ENCODE measurements around the gene CDC42. TPM values are rescaled to one million over a fixed set of nuclear protein-coding genes. Genes with fewer than 3 reads are reported as not detected.

The CDC42 gene
- total and polyA plus RNA-seq, 10 of the 15 experiments (the other 5 are each of a cell fraction or from before 2014, with no cell fraction given): 184 to 479 (median 326) TPM

- TF ChIP-seq RELA (IDR thresholded peaks at IDR 0.05; ENCODE audit: borderline replicate concordance, partially characterized antibody) (no peak), ZBTB4 (CRISPR knock-in tag; IDR thresholded peaks at IDR 0.05) (no peak), NR2C2 (IDR thresholded peaks at IDR 0.05; ENCODE audit: borderline replicate concordance, control insufficient read depth, insufficient read length, low read depth) (no peak), IKZF2 (IDR thresholded peaks at IDR 0.05) (no peak), POLR2A (IDR thresholded peaks at IDR 0.05; ENCODE audit: low read depth, low read length) (no peak), HSF1 (IDR thresholded peaks at IDR 0.05; ENCODE audit: low read depth, low read length) (no peak), ZNF274 (IDR thresholded peaks at IDR 0.05; ENCODE audit: insufficient read depth, insufficient read length) (no peak), CREM (IDR thresholded peaks at IDR 0.05; ENCODE audit: low read depth) (no peak), GATAD2B (conservative IDR thresholded peaks at IDR 0.05; ENCODE audit: low read depth) (no peak), CHD2 (IDR thresholded peaks at IDR 0.05; ENCODE audit: borderline replicate concordance, low read depth, low read length) (no peak)
These were observed 3.0 kb downstream of the CDC42 start (continued) for GRCh38 chr1:22055463-22055862.

Measured in GM12878 (cell line).